SK-N-MC (cell line): ENCODE results near the gene RIPK3.

ENCODE experiments used
- EZH2 ChIP-seq: fragments of 200-600 bp; sonication (generic); IDR thresholded peaks from one replicate; pipeline ENCODE4 v1.6.1; 2017; ENCODE audit warnings: antibody characterized with exemption
- POLR2AphosphoS5 ChIP-seq: IDR thresholded peaks from 2 replicates; pipeline ENCODE4 v1.6.1; 2012; ENCODE audit warnings: mild to moderate bottlenecking, low read depth, low read length, borderline replicate concordance

DNA sequence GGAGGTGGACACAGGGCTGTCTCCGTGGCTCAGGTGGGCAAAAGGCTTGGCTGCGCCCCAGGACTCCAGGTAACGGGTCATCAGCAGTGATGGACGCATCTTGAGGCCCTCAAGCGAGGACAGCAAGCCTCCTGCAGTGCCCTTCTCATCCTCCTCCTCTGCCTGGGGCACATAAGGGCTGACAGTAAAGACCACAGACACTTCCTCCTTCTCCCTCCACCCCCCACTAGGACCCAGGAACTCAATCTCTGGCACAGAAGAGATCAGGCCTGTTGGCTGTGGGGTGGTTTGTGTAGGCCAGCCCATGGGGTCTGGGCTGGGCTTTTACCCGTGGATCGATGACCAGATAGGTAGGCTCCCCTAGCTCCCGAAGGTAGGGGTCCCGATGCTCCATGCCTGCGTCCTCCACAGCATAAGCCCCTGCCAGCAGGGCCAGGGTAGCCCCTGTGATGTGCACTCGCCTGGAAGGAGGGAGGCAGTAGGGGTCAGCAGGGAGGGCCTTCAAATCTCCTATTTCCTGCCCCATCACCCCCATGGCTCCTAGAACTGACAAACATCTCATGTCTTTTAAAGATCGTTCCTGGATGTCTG lies 10.6 kb downstream of the RIPK3 start:
- TF ChIP-seq EZH2, result no peak
- TF ChIP-seq POLR2AphosphoS5, result no peak
